Measurements from ENCODE around the gene DAPL1. TPM values are rescaled to one million over a fixed set of nuclear protein-coding genes. Genes with fewer than 3 reads are reported as not detected.

Gene DAPL1
- total and polyA plus RNA-seq, 10 of the 15 experiments (the other 5 are each of a cell fraction or from before 2014, with no cell fraction given): not detected

- ChIA-PET POLR2A (no interaction called here), CTCF (no interaction called here), RAD21 (ENCODE audit: unreplicated experiment) (no interaction called here), SMC1A (ENCODE audit: uncharacterized antibody, unreplicated experiment) (no interaction called here)
- no peak overlapping the region for H2AFZ ChIP-seq (ENCODE audit: control insufficient read depth, low read depth, low read length)
- H3K27ac ChIP-seq (ENCODE audit: control insufficient read depth, insufficient read depth): no peak overlapping the region
- ATAC-seq (no peak), FAIRE-seq (no peak), DNase-seq (ENCODE audit: low read depth, low spot score) (no peak)
- no peaks in the 10 kb centered on the region for H3K36me3 ChIP-seq (ENCODE audit: control insufficient read depth in 2 of 2, insufficient read depth in 2 of 2, low read length in 1 of 2)
- intact Hi-C loops (cut with micrococcal nuclease; ENCODE audit: unreplicated experiment) (no loop called here), in situ Hi-C loops (cut with MboI) (no loop called here)
- H3K27me3 ChIP-seq (replicated peaks in 1 of 2; ENCODE audit: control insufficient read depth in 2 of 2, insufficient read depth in 2 of 2, low read length in 1 of 2): peaks cover 0 to 3% of the 10 kb centered on the region in 2 experiments; a peak in 2 of 4 replicates
- no peaks in the 10 kb centered on the region for H3K9me3 ChIP-seq (replicated peaks; ENCODE audit: control insufficient read depth, insufficient read depth, low read length)
- no peak overlapping the region for H3K4me3 ChIP-seq
- WGBS (ENCODE audit: insufficient coverage, insufficient replicate concordance, low lambda C conversion rate, missing lambda C conversion rate): 31% methylated on average over 3 of the region's 3 CpGs
- H3K4me2 ChIP-seq (ENCODE audit: control insufficient read depth, insufficient read depth): no peak overlapping the region
- TF ChIP-seq FOXM1 (IDR thresholded peaks at IDR 0.05; ENCODE audit: low read depth, low read length) (no peak), NBN (IDR thresholded peaks at IDR 0.05) (no peak)
- H3K4me1 ChIP-seq (ENCODE audit: control insufficient read depth, insufficient read depth, low read length): no peaks in the 10 kb centered on the region
- no peaks in the 10 kb centered on the region for H3K79me2 ChIP-seq (ENCODE audit: control insufficient read depth, insufficient read depth, low read length)
- no peak overlapping the region for H3K9ac ChIP-seq (ENCODE audit: control insufficient read depth, insufficient read depth, low read length)
- no peaks in the 10 kb centered on the region for H4K20me1 ChIP-seq (ENCODE audit: control insufficient read depth, insufficient read depth)
- no TSS peak for BruUV-seq (replicated peaks)
These were observed 29.9 kb downstream of the DAPL1 start for GRCh38 chr2:158825021-158825420.

GRCh38 chr2:158826965-158827364 lies 31.8 kb downstream of the DAPL1 start:
- H3K9ac ChIP-seq (ENCODE audit: control insufficient read depth, insufficient read depth, low read length): no peak overlapping the region
- no peaks in the 10 kb centered on the region for H3K79me2 ChIP-seq (ENCODE audit: control insufficient read depth, insufficient read depth, low read length)
- H3K4me1 ChIP-seq (ENCODE audit: control insufficient read depth, insufficient read depth, low read length): no peaks in the 10 kb centered on the region
- no TSS peak for BruUV-seq (replicated peaks)
- POLR2A ChIA-PET: no interaction called here
- 33% methylated on average over 3 of the region's 3 CpGs for WGBS (ENCODE audit: insufficient coverage, insufficient replicate concordance, low lambda C conversion rate, missing lambda C conversion rate)
- CTCF ChIA-PET: no interaction called here
- H3K4me2 ChIP-seq (ENCODE audit: control insufficient read depth, insufficient read depth): no peak overlapping the region
- no peak overlapping the region for H2AFZ ChIP-seq (ENCODE audit: control insufficient read depth, low read depth, low read length)
- ATAC-seq (no peak), FAIRE-seq (no peak), DNase-seq (ENCODE audit: low read depth, low spot score) (no peak)
- RAD21 ChIA-PET (ENCODE audit: unreplicated experiment): no interaction called here
- H3K27me3 ChIP-seq (replicated peaks in 1 of 2; ENCODE audit: control insufficient read depth in 2 of 2, insufficient read depth in 2 of 2, low read length in 1 of 2): no peaks in the 10 kb centered on the region; a peak in 1 of 4 replicates
- no peak overlapping the region for H3K27ac ChIP-seq (ENCODE audit: control insufficient read depth, insufficient read depth)
- in situ Hi-C loops (cut with MboI): no loop called here
- H4K20me1 ChIP-seq (ENCODE audit: control insufficient read depth, insufficient read depth): no peaks in the 10 kb centered on the region
- H3K36me3 ChIP-seq (ENCODE audit: control insufficient read depth in 2 of 2, insufficient read depth in 2 of 2, low read length in 1 of 2): no peaks in the 10 kb centered on the region
- H3K9me3 ChIP-seq (replicated peaks; ENCODE audit: control insufficient read depth, insufficient read depth, low read length): no peaks in the 10 kb centered on the region
- SMC1A ChIA-PET (ENCODE audit: uncharacterized antibody, unreplicated experiment): no interaction called here
- H3K4me3 ChIP-seq: no peak overlapping the region
- intact Hi-C loops (cut with micrococcal nuclease; ENCODE audit: unreplicated experiment): no loop called here
- TF ChIP-seq ZNF592 (IDR thresholded peaks at IDR 0.05) (no peak), POLR2AphosphoS2 (IDR thresholded peaks at IDR 0.05; ENCODE audit: low read depth, low read length) (no peak), SUZ12 (IDR thresholded peaks at IDR 0.05; ENCODE audit: unreplicated experiment) (no peak), CTCF (IDR thresholded peaks at IDR 0.05 in 2 of 3, conservative IDR thresholded peaks at IDR 0.05 in 1 of 3; ENCODE audit: control insufficient read depth in 2 of 3, extremely low read depth in 1 of 3, insufficient read depth in 1 of 3, low read depth in 3 of 3, low read length in 3 of 3) (no peak), BACH1 (IDR thresholded peaks at IDR 0.05; ENCODE audit: borderline replicate concordance) (no peak), SMAD5 (IDR thresholded peaks at IDR 0.05; ENCODE audit: low read depth) (no peak), RB1 (IDR thresholded peaks at IDR 0.05; ENCODE audit: borderline replicate concordance) (no peak), TBL1XR1 (IDR thresholded peaks at IDR 0.05; ENCODE audit: low read depth, low read length) (no peak), CHD1 (IDR thresholded peaks at IDR 0.05; ENCODE audit: low read depth, low read length) (no peak), SREBF1 (IDR thresholded peaks at IDR 0.05; ENCODE audit: low read length) (no peak)

Data from GM12878 (cell line).